Posterior cingulate gyrus (tissue), 11 donors: ENCODE data around the gene MAMLD1.

ENCODE experiments used
- DNase-seq, 10 donors: peaks; one replicate each; pipeline versions ENCODE4 v3.0.0 to v3.0.0-alpha.2; 2020 to 2021; ENCODE audit warnings: mixed read lengths in 3 of 10
- intact Hi-C: fragments of 100-400 bp; cut with DNase I; formaldehyde crosslinking; loops from one replicate; pipeline ENCODE4 v1.15.1; 2023

MAMLD1 gene

DNA sequence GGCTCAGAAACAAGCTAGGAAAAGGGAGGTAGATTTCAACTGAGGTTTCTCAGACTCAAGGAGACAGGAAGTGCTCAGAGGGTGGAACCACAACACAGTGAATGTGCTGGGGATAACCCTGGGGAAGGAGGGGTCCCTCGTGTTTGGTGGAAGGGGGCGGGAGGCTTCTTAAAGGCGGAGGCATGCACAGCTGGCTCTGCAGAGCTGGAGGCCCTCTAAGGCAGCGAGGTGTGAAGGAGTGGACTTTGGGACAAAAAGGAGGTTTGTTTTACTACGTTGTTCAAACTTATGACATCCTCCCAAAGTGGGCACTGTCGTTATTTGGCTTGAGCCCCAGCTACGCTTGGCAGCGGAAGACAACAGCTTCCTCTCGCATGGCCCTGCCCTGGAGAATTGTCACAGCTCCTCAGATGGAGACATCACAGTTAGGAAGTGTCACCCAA lies 183.6 kb downstream of the MAMLD1 start:
- intact Hi-C loops = no loop called here
- no peak for DNase-seq

DNA sequence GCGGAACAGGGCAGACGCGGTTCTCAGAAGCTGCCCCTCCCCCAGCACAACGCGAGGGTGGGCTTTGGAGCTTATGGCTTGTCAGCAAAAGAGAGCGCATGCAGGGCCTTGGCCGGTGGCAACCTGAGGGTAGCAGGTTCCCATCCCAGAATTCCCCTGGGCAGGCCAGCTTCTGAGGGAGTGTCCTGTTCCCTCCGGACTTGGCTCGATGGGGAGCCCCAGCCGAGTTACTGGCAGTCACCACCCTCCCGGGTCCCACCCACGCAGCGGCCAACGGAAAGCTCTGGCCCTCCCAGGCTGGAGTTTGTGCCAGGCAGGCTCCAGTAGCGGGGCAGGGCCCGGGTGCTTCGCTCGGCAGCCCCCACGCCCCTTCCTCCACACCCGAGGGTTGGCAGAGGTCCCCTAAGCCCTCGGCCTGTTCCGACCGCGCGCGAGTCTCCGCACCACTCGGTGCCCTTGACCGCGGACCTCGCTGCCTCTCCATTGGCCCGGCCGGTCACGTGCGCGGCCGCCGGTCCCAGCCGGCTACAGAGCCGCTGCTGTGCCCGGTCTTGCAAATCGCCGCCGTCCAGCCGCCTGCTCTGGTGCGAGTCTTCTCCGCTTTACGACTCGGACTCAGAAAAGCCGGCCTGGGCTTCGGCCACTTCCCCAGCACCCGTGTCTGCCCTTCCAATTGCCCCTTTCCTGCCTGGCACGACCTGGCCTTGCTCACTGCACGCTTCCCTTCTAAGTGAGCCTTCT lies 184.4 kb downstream of the MAMLD1 start:
- intact Hi-C loops = no loop called here
- peak; percentile 47 to 96 (median 67) for DNase-seq

GRCh38 chrX:150548251-150548650 lies 185.1 kb downstream of the MAMLD1 start:
- intact Hi-C loops = no loop called here
- DNase-seq = no peak

DNA sequence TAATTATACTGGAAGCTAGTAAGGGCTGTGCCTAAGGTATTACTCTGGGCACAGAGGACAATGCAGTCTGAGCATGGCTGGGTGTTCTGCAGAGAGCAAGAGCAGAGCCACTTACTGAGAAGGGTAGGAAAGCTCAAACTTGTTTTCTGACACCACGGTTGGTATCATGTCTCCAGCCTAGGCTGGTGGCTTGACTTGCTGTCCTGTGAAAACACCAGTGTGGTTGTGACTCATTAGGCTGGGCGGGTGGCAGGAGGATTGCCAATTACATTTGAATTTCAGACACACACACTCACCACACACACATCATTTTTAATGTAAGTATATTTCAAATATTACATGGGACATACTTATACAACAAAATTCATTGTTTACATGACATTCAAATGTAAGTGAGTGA lies 185.6 kb downstream of the MAMLD1 start:
- DNase-seq = no peak
- intact Hi-C loops = no loop called here

GRCh38 chrX:150551963-150552362 lies 188.8 kb downstream of the MAMLD1 start:
- intact Hi-C loops = no loop called here
- DNase-seq = no peak

DNA sequence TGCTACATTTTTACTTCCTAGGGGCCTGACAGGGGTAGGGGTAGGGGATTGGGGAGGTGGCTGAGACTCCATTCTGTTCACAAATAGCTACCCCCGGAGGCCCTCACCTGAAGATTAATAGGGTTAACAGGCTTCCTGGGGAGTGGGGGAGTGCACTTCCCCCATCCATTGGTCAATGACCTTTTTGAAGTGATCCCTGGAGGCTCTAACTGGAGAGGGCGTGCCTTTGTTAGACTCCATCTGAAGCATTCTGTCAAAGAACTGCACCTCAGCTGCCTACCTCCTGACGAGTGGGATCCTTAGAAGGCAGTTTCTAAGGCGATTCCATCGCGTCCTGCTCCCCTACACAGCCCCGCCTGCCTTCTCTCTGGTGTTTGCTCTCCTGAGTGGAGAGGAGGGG lies 195.3 kb downstream of the MAMLD1 start:
- DNase-seq = no peak
- intact Hi-C loops = no loop called here
